ENCODE measurements around the gene PPP1R37. TPM values are rescaled to one million over a fixed set of nuclear protein-coding genes. Genes with fewer than 3 reads are reported as not detected.
"Not testable (repeated sequence)": the region's sequence is repeated elsewhere in the genome, so short reads cannot be mapped to it uniquely, and the experiment has no call there.

The PPP1R37 gene
- total and polyA plus RNA-seq, 2 experiments from 2014 or later = 14.0 to 30.8 TPM

DNA sequence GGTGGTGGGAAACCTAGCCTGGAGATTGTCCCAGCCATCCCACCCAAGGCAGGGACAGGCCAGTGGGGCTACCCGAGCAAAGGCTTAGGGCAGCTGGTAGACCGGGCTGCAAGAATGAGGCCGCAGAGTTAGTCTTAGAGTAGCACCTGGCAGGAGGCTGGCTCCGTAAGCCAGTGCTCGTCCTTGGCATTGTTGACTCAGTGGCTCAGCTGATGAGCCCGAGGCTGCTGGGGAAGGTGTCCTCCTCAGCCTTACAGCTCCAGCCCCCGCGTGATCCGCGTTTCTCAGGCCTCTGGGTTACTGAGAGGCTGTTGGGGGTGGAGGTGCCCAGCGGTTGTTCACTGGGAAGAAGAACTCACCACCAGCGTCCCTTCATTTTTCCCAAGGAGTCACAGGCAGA is 24.7 kb downstream of the PPP1R37 start:
- H3K36me3 ChIP-seq (replicated peaks; ENCODE audit: insufficient read depth, low read depth) = no peaks in the 10 kb centered on the region
- no peak overlapping the region for H2AFZ ChIP-seq
- H4K20me1 ChIP-seq (ENCODE audit: insufficient read depth, poor library complexity, severe bottlenecking) = peaks cover 62% of the 10 kb centered on the region
- DNase-seq (ENCODE audit: low spot score) = no peak
- H3K27ac ChIP-seq = no peak overlapping the region
- peaks cover 100% of the 10 kb centered on the region for H3K79me2 ChIP-seq
- no peaks in the 10 kb centered on the region for H3K27me3 ChIP-seq
- TF ChIP-seq EZH2phosphoT487 (IDR thresholded peaks at IDR 0.05; ENCODE audit: low read depth, severe bottlenecking, unreplicated experiment) (no peak), EZH2 (IDR thresholded peaks at IDR 0.05; ENCODE audit: borderline replicate concordance) (no peak), CTCF (IDR thresholded peaks at IDR 0.05; ENCODE audit: poor library complexity) (no peak)
- H3K4me2 ChIP-seq = peak overlapping the region; percentile 16
- no peaks in the 10 kb centered on the region for H3K9me2 ChIP-seq (replicated peaks; ENCODE audit: insufficient read depth)
- H3K4me3 ChIP-seq = no peak overlapping the region
- WGBS (ENCODE audit: low lambda C conversion rate, missing lambda C conversion rate) = 75% methylated on average over 12 of the region's 12 CpGs
- H3K9me3 ChIP-seq (ENCODE audit: low read depth) = no peaks in the 10 kb centered on the region
- H3K4me1 ChIP-seq (ENCODE audit: insufficient read depth) = peaks cover 30% of the 10 kb centered on the region

DNA sequence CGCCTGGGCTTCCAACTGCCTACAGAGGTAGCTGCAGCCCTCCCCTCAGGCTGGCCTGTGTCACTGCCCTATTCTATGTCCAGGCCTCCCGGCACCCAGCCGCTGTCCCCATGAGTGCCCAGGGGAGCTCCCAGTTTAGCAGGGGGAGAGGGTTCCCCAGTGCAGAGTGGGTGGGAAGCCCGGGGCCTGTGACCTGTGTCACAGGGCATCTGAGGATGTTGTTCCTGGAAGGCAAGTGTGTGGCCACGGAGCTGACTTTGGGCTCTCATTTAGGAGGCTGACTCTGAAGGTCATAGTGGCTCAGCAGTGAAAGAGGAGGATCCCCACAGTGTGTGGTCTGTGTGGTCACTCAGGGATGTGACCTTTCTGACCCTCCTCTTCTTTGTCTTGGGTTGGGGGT is 25.1 kb downstream of the PPP1R37 start:
- no peak for TF ChIP-seq EZH2 (IDR thresholded peaks at IDR 0.05; ENCODE audit: borderline replicate concordance)
- TF ChIP-seq EZH2phosphoT487 (IDR thresholded peaks at IDR 0.05; ENCODE audit: low read depth, severe bottlenecking, unreplicated experiment) = no peak
- no peak for TF ChIP-seq CTCF (IDR thresholded peaks at IDR 0.05; ENCODE audit: poor library complexity)
- WGBS (ENCODE audit: low lambda C conversion rate, missing lambda C conversion rate) = 89% methylated on average over 5 of the region's 5 CpGs
- H3K79me2 ChIP-seq = peaks cover 100% of the 10 kb centered on the region
- H3K27ac ChIP-seq = no peak overlapping the region
- H2AFZ ChIP-seq = no peak overlapping the region
- H3K9me3 ChIP-seq (ENCODE audit: low read depth) = no peaks in the 10 kb centered on the region
- no peaks in the 10 kb centered on the region for H3K36me3 ChIP-seq (replicated peaks; ENCODE audit: insufficient read depth, low read depth)
- H3K27me3 ChIP-seq = no peaks in the 10 kb centered on the region
- H3K4me3 ChIP-seq = no peak overlapping the region
- no peak overlapping the region for H3K4me2 ChIP-seq
- peaks cover 62% of the 10 kb centered on the region for H4K20me1 ChIP-seq (ENCODE audit: insufficient read depth, poor library complexity, severe bottlenecking)
- peaks cover 26% of the 10 kb centered on the region for H3K4me1 ChIP-seq (ENCODE audit: insufficient read depth)
- no peaks in the 10 kb centered on the region for H3K9me2 ChIP-seq (replicated peaks; ENCODE audit: insufficient read depth)
- no peak for DNase-seq (ENCODE audit: low spot score)

- Histone ChIP-seq H3K4me1 (ENCODE audit: insufficient read depth) (peaks cover 24% of the 10 kb centered on the region), H4K20me1 (ENCODE audit: insufficient read depth, poor library complexity, severe bottlenecking) (peaks cover 66% of the 10 kb centered on the region), H3K79me2 (peaks cover 99% of the 10 kb centered on the region)
- not testable (repeated sequence) for H3K4me2 ChIP-seq; H2AFZ ChIP-seq; H3K27ac ChIP-seq; H3K9me3 ChIP-seq (ENCODE audit: low read depth); H3K9me2 ChIP-seq (replicated peaks; ENCODE audit: insufficient read depth); H3K27me3 ChIP-seq; DNase-seq (ENCODE audit: low spot score); H3K36me3 ChIP-seq (replicated peaks; ENCODE audit: insufficient read depth, low read depth); H3K4me3 ChIP-seq
- 87% methylated on average over 18 of the region's 18 CpGs for WGBS (ENCODE audit: low lambda C conversion rate, missing lambda C conversion rate)
These were observed 25.8 kb downstream of the PPP1R37 start for GRCh38 chr19:45118591-45119355.

- peaks cover 18% of the 10 kb centered on the region for H3K4me1 ChIP-seq (ENCODE audit: insufficient read depth)
- 91% methylated on average over 6 of the region's 6 CpGs for WGBS (ENCODE audit: low lambda C conversion rate, missing lambda C conversion rate)
- H4K20me1 ChIP-seq (ENCODE audit: insufficient read depth, poor library complexity, severe bottlenecking) = peaks cover 62% of the 10 kb centered on the region
These were observed 26.6 kb downstream of the PPP1R37 start for GRCh38 chr19:45119582-45119981.

More at GRCh38 chr19:45119582-45119981, 26.6 kb downstream of the PPP1R37 start:
- H2AFZ ChIP-seq = no peak overlapping the region
- H3K9me2 ChIP-seq (replicated peaks; ENCODE audit: insufficient read depth) = no peaks in the 10 kb centered on the region
- H3K27me3 ChIP-seq = no peaks in the 10 kb centered on the region
- no peak overlapping the region for H3K4me2 ChIP-seq
- H3K4me3 ChIP-seq = no peak overlapping the region
- DNase-seq (ENCODE audit: low spot score) = no peak
- H3K36me3 ChIP-seq (replicated peaks; ENCODE audit: insufficient read depth, low read depth) = no peaks in the 10 kb centered on the region
- no peak overlapping the region for H3K27ac ChIP-seq
- H3K9me3 ChIP-seq (ENCODE audit: low read depth) = no peaks in the 10 kb centered on the region
- peaks cover 99% of the 10 kb centered on the region for H3K79me2 ChIP-seq
- TF ChIP-seq EZH2 (IDR thresholded peaks at IDR 0.05; ENCODE audit: borderline replicate concordance) = no peak
- TF ChIP-seq CTCF (IDR thresholded peaks at IDR 0.05; ENCODE audit: poor library complexity) = no peak
- TF ChIP-seq EZH2phosphoT487 (IDR thresholded peaks at IDR 0.05; ENCODE audit: low read depth, severe bottlenecking, unreplicated experiment) = no peak
